GM18870 (cell line): ENCODE measurements around the gene TMEM116.
"Not testable (repeated sequence)": the region's sequence is repeated elsewhere in the genome, so short reads cannot be mapped to it uniquely, and the experiment has no call there.

Experiments used
- ATAC-seq: cut with Tn5 transposase; IDR thresholded peaks from one replicate; pipeline ENCODE4 v1.9.1; 2021; ENCODE audit warnings: moderate library complexity; ENCODE audit not compliant: unreplicated experiment

The TMEM116 gene

GRCh38 chr12:111980598-111980997 is 32.4 kb downstream of the TMEM116 start:
- ATAC-seq, result no peak

DNA sequence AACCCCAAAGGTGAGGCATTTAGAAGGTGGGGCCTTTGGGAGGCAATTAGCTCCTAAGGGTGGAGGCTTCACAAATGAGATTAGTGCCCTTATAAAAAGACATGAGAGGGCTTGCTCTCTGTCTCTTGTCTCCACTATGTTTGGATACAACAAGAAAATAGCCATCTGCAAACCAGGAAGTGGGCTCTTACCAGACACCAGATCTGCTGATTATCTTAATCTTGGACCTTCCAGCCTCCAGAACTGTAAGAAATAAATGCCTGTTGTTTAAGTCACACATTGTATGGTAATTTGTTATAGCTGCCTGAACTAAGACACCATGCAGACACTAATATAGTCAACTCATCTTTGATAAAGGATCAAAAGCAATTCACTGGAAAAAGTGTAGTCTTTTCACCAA is 34.4 kb downstream of the TMEM116 start:
- ATAC-seq, result no peak

DNA sequence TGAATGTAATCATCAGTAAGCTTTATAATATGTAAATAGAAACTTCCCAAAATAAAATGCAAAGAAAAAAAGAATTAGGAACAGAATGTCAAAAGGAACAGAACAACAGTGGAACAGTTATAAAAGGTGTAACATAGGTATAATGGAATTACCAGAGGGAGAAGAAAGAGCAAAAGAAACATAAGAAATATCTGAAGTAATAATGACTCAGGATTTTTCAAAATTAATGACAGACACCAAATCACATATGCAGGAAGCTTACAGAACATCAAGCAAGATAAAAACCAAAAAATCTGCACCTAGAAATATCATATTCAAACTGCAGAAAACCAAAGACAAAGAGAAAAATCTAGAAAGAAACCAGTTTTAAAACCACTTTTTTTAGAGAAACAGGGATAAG is 36.1 kb downstream of the TMEM116 start:
- no peak for ATAC-seq

- ATAC-seq, result no peak
Observed at GRCh38 chr12:111976291-111976690, 36.7 kb downstream of the TMEM116 start.

GRCh38 chr12:111975161-111975931 is 37.6 kb downstream of the TMEM116 start:
- no peak for ATAC-seq

DNA sequence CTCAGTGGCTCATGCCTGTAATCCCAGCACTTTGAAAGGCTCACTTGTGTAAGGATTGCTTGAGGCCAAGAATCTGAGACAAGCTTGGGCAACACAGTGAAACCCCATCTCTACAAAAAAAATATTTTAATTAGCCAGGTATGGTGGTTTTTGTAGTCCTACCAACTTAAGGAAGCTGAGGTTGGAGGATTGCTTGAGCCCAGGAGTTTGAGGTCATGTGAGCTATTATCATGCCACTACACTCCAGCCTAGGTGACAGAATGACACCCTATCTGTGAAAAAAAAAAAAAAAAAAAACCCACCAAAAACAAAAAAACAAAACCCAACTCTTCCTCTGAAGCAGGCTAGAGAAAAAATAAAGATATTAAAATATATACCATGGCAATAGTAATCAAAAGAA is 41.2 kb downstream of the TMEM116 start:
- ATAC-seq, result no peak

- ATAC-seq, result no peak
Observed at GRCh38 chr12:111964935-111965334, 48.0 kb downstream of the TMEM116 start.

GRCh38 chr12:111959518-111959917 is 53.4 kb downstream of the TMEM116 start:
- not testable (repeated sequence) for ATAC-seq

GRCh38 chr12:111957224-111957623 is 55.7 kb downstream of the TMEM116 start:
- ATAC-seq, result not testable (repeated sequence)

GRCh38 chr12:111954969-111955368 is 58.0 kb downstream of the TMEM116 start:
- ATAC-seq, result no peak

- no peak for ATAC-seq
Observed at GRCh38 chr12:111953455-111953854, 59.5 kb downstream of the TMEM116 start.

GRCh38 chr12:111952084-111952787 is 60.7 kb downstream of the TMEM116 start:
- ATAC-seq, result not testable (repeated sequence)

GRCh38 chr12:111950961-111951676 is 61.8 kb downstream of the TMEM116 start:
- not testable (repeated sequence) for ATAC-seq

DNA sequence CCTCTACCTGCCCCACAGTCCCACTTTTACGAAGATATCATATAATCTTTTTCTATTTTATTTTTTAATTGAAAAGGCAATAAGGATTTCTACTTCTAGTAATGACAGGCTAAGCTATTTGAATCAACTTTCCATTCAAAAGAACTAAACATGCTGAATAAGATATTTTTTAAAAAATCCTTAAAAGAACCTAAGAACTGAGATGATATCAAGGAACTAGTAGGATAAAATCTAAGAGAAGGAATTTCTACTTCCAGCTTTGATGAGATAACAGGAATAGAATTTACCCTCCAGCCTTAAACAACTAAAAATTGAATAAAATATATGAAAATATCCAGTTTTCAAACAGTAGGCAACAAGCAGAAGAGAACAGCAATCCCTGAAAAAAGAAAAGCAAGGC is 69.0 kb downstream of the TMEM116 start:
- no peak for ATAC-seq

DNA sequence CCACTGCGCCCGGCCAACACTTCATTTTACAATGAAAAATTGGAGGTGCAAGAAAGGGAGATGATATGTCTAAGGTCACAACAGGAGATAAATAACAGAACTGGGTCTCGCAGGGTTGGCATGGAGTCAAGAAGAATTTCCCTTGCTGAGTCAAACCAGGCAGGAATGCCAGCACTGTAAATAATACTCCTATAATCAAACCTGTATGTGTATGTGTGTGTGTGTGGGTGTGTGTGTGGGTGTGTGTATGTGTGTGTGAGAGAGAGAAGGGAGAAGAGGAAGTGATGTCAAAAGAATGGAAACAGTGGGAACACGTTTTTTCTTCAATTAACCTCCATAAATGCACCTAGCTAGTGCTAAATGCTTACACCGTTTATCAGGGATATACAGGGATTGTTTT is 70.4 kb downstream of the TMEM116 start:
- ATAC-seq, result no peak

DNA sequence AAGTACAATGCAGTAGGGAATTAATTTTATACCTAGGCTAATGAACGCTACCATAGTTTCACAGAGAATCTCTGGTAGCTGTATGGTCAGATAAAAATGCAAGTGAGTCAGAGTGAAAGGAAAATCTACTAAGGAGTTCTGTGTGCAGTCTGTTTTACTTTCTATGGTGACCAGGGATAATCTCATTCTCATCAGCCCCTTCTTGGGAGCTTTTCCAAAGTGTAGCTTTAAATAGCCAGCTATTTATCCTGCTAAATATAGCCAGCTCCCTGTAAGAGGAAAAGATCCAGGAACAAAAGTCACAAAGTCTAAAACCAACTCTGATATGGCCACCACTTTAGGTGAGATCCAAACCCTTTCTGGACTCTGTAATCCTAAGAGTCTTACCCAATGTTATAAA is 75.5 kb downstream of the TMEM116 start:
- no peak for ATAC-seq

DNA sequence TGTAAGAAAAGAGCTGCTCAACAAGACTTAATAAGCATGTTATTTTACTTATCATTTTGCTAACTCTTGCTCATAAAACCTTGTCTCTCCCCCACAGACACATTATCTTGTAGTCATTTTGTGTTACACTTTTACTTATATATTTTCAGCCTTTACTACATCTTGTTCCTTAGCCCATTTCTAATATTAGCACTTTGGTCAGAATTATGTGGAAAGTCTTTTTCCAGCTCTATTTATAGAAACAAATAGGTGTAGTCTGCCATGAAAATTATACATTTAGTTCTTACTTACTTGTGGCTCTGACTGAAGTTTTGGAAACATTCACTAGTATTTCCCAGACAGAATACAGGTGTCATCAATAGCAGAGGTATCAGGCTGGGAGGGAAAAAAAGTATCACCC is 76.1 kb downstream of the TMEM116 start:
- no peak for ATAC-seq

- ATAC-seq, result no peak
Observed at GRCh38 chr12:111932241-111932640, 80.7 kb downstream of the TMEM116 start.

DNA sequence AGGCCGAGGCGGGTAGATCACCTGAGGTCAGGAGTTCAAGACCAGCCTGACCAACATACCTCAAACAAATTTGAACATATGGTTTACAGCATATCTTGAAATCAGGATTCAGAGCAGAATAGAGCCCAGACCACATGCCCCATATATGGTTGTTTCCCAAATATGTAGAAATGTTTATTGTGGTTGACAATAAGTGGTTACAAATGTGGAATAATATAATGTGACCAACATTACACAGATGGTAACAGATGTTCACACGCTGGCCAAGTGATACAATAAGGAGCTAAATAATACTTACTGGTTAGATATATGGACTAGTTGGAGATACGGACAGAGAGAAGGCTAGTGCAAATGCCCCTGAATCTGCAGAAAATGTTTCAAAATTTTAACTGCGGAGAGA is 85.6 kb downstream of the TMEM116 start:
- no peak for ATAC-seq

DNA sequence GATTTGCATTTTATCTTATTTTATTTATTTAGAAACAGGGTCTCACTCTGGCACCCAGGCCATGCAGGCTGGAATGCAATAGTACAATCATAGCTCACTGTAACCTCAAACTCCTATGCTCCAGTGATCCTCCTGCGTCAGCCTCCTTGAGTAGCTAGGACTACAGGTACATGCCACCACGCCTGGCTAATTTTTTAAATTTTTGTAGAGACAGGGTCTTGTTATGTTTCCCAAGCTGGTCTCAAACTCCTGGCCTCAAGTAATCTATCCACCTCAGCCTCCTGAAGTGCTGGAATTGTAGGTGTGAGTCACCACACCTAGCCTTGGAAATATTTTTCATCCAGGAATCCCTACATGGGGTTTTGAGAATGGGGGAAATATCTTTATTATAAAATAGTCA is 86.3 kb downstream of the TMEM116 start:
- no peak for ATAC-seq

DNA sequence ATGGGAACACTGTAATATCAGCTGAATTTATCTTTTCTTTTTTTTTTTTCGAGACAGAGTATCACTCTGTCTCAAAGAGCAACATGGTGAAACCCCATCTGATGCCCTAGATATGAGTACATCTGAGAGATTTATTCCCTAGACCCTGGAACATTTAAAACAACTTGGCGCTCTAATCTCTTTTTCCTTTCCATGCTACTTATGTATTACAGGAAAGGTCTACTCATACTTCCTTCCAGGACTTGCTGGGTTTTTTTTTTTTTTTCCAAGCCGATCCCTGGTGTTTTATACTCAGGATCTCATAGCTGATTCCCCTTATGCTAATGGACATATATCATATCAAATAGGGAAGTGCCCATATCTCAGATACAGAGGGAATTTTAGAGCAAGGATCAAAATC is 87.8 kb downstream of the TMEM116 start:
- ATAC-seq, result no peak

DNA sequence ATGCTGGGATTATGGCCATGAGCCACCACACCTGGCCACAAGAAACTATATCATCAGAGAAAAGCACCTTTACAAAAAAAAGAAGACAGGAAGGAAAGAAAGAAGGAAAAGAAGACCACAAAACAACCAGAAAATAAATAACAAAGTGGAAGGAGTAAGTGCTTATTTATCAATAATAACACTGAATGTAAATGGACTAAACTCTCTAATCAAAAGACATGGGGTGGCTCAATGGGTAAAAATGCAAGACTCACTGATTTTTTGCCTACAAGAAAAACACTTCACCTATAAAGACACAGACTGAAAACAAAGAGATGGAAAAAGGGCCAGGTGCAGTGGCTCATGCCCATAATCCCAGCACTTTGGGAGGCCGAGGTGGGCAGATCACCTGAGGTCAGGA is 105.2 kb downstream of the TMEM116 start:
- ATAC-seq, result no peak
